Fibroblast of the aortic adventitia (primary cell): ENCODE measurements around the gene LINGO1. TPM values are rescaled to one million over a fixed set of nuclear protein-coding genes. Genes with fewer than 3 reads are reported as not detected.

Source experiments
- DNase-seq: peaks from one replicate; pipeline ENCODE4 v3.0.0-alpha.2; 2010; ENCODE audit warnings: low read depth
- H3K4me3 ChIP-seq: 2 replicates; pipeline ENCODE4 v1.5.1; 2011; ENCODE audit warnings: low read depth, mild to moderate bottlenecking, control low read depth, low read length, moderate library complexity
- total RNA-seq: library from RNA; depleted of rRNA; stranded (reverse); fragments of >200 nt; gene quantifications from 2 replicates; pipeline ENCODE4 v1.2.3, GENCODE V29; 2012; ENCODE audit warnings: low replicate concordance
- TF ChIP-seq, protein P1 (sequence below): IDR thresholded peaks from 2 replicates; pipeline ENCODE4 v1.5.1; 2011; ENCODE audit warnings: mild to moderate bottlenecking, low read length, control low read depth, inconsistent platforms; ENCODE audit not compliant: insufficient read depth

Gene LINGO1
- total RNA-seq, 1 donor, result not detected

DNA sequence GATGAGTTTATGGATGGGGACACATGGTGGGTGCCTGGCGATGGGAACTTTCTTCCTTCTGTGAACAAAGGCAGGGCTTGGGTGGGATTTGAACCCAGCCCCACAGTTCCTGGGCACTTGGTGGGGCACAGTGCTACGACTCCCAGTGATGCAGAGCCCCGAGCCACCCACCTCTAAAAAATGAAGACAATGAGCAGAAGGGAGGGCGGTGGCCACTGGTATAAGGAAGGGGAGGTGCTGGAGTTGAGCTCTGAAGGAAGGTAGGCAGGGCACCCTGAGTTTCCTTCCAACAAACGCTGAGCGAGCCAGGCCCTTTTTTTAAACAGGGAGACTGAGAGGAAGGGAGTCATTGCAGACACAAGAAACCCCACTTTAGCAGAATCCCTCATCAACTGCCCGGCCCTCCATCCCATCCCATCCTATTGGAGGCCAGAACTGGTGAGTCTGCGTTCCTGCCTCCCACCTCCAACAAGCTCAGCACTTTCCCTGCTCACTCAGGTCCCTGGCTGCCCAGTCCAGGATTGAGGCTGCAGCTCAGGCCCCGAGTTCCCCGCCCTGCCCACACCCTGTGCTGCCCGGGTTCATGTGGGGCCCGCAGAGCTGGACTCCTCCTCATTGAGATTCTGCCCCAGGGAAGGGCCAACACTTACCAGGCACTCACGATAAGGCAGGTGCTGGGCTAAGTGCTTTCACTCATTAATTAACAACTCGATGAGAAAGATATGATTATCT is 57.3 kb downstream of the LINGO1 start:
- H3K4me3 ChIP-seq, result no peak overlapping the region
- DNase-seq, result no peak
- TF ChIP-seq, protein P1, sequence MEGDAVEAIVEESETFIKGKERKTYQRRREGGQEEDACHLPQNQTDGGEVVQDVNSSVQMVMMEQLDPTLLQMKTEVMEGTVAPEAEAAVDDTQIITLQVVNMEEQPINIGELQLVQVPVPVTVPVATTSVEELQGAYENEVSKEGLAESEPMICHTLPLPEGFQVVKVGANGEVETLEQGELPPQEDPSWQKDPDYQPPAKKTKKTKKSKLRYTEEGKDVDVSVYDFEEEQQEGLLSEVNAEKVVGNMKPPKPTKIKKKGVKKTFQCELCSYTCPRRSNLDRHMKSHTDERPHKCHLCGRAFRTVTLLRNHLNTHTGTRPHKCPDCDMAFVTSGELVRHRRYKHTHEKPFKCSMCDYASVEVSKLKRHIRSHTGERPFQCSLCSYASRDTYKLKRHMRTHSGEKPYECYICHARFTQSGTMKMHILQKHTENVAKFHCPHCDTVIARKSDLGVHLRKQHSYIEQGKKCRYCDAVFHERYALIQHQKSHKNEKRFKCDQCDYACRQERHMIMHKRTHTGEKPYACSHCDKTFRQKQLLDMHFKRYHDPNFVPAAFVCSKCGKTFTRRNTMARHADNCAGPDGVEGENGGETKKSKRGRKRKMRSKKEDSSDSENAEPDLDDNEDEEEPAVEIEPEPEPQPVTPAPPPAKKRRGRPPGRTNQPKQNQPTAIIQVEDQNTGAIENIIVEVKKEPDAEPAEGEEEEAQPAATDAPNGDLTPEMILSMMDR, result no peak

DNA sequence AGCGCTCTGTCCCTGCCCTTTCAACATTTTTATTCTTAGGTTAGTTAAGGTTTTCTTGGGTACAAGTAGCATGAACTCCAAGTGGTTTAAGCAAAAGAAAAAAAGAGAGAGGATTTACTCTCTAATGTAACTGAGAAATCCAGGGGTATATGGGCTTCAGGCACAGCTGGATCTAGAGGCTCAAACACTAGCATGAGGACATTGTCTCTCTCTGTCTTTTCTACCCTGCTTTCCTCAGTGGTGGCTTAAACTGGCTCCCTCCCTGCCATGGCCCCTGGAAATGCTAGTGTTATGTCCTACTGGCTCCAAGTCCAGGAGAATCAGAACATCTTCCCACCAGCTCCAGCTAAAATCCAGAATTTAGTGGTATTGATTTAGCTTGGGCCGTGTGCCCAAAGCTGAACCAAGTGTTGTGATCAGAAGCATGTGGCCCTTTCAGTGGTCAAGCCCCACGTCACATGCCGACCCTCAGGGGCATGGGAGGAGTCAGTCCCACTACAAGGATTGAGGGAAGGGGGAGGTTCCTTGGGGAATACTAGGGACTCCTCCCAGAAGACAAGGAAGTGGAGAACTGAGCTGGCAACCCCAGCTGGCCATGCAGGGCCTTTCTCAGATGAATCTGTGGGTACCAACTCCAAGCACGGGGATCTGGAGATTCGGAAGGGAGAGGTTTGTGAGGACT is 58.0 kb downstream of the LINGO1 start:
- no peak overlapping the region for H3K4me3 ChIP-seq
- DNase-seq, result no peak
- TF ChIP-seq, protein P1, result no peak

DNA sequence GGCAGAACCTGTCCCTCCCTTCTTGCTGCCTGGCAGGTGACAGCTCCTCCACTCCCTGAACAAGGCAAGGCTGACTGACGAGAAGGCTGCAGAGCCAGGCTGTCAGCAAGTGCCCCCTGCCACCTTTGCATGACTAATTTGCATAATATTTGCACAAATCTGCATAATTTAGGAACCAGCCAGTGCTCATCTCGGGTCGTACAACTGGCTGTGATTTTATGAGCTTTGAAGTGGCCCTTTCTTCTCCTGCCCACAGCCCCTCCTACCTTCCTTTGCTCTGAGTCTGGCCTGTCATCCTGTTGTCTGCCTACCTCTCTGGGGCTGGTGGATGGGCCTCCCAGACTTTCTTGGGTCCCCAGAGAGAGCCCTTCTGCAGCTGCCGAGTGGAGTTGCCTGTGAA is 58.9 kb downstream of the LINGO1 start:
- DNase-seq, result no peak
- TF ChIP-seq, protein P1, result no peak

DNA sequence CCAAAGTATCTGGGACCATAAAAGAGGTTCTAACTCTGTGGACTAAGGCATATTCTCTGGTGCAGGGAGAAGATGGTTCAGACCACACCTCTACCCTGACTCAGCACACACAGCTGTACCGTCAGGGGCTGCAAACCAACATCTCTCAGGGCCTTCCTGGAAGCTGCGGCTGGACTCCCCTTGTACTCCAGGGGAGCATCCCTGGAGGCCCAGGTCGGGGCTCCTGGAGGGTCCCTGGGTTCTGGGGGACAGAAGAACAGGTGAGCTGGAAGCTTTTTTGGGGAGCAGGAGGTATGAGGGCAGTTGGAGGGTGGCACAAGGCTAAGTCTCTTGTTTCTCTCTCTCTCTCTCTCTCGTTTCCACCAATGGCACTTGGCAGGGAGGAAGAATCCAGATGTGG is 60.5 kb downstream of the LINGO1 start:
- TF ChIP-seq, protein P1, result no peak
- no peak for DNase-seq
- no peak overlapping the region for H3K4me3 ChIP-seq

More for the DNA sequence above, 58.9 kb downstream of the LINGO1 start:
- H3K4me3 ChIP-seq, result no peak overlapping the region

DNA sequence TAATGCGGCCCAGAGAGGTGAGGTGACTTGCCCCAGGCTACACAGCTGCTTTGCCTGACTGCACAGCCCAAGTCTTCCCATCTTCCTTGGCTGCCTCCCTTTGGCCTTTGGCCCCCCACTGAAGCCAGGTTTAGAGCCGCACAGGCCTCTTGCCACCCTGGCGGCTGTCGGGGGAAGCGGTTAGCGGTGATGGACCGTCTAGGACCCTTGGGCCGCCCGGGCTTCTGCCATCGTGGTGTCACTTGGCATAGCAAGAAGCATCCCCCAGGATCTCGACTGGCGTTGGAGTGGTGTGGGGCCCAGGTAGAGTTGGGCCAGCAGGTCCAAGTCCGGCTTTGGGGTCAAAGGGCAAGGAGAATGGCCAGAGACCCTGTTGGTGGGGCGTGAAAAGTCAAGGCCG is 61.0 kb downstream of the LINGO1 start:
- no peak overlapping the region for H3K4me3 ChIP-seq
- TF ChIP-seq, protein P1, result no peak
- DNase-seq, result no peak

DNA sequence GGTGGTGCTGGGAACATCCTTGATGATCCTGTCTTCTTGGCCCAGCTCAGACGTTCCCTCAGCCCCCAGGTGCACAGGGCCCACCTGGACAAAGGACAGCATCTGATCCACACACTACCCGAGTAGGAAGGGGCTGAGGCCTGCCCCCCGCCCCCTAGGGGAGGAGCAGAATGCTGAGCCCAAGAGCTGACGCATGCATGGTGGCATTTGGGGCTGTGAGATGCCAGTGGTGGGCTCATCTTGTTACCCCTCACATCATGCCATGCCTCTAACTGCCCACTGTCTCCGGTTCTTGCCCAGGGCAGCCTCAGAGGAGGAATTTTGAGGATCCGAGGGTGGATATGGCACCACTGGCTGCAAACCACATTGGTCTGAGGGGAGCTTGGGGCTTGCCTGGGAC is 61.5 kb downstream of the LINGO1 start:
- TF ChIP-seq, protein P1, result no peak
- DNase-seq, result no peak
- H3K4me3 ChIP-seq, result no peak overlapping the region
